CD14-positive monocyte (primary cell): ENCODE results near the gene POLR2J. TPM values are rescaled to one million over a fixed set of nuclear protein-coding genes. Genes with fewer than 3 reads are reported as not detected.

Experiments
- DNase-seq, 3 donors: peaks; one replicate each; pipeline ENCODE4 v3.0.0-alpha.2; 2011 to 2022
- H2AFZ ChIP-seq: 2 replicates; pipeline ENCODE4 v1.6.0; 2012; ENCODE audit warnings: mild to moderate bottlenecking, low read depth, low read length, inconsistent platforms; ENCODE audit not compliant: insufficient read depth, poor library complexity, severe bottlenecking
- H3K27ac ChIP-seq, 2 donors: 1 replicate in 1 of 2; 2 replicates in 1 of 2; pipeline ENCODE4 v1.5.1; 2012 to 2013; ENCODE audit warnings: low read length in 2 of 2, control low read depth in 1 of 2, inconsistent platforms in 1 of 2, low read depth in 1 of 2, mild to moderate bottlenecking in 1 of 2
- H3K27me3 ChIP-seq, 2 donors: one replicate each; pipeline versions ENCODE4 v1.6.0 to v1.6.1; 2011 to 2013; ENCODE audit warnings: low read length in 2 of 2; ENCODE audit not compliant: control insufficient read depth in 2 of 2, insufficient read depth in 2 of 2
- H3K36me3 ChIP-seq, 2 donors: replicated peaks in 1 of 2; 1 replicate in 1 of 2; 2 replicates in 1 of 2; pipeline versions ENCODE4 v1.5.1 to v1.6.1; 2012 to 2013; ENCODE audit warnings: low read length in 2 of 2, control low read depth in 1 of 2, inconsistent platforms in 1 of 2, mild to moderate bottlenecking in 1 of 2; ENCODE audit not compliant: insufficient read depth in 2 of 2, control insufficient read depth in 1 of 2
- H3K4me1 ChIP-seq, 2 donors: 1 replicate in 1 of 2; 2 replicates in 1 of 2; pipeline versions ENCODE4 v1.5.1 to v1.6.1; 2012 to 2013; ENCODE audit warnings: low read length in 2 of 2, control low read depth in 1 of 2, inconsistent platforms in 1 of 2, mild to moderate bottlenecking in 1 of 2, moderate library complexity in 1 of 2; ENCODE audit not compliant: insufficient read depth in 2 of 2, control insufficient read depth in 1 of 2
- H3K4me2 ChIP-seq: replicated peaks from 2 replicates; pipeline ENCODE3; 2012; ENCODE audit warnings: low read length, moderate library complexity, mild to moderate bottlenecking; ENCODE audit not compliant: poor library complexity, severe bottlenecking; ENCODE audit errors: extremely low read depth
- H3K4me3 ChIP-seq, 3 experiments: fragments of 200-600 bp in 1 of 3; sonication (generic) in 1 of 3; replicated peaks in 1 of 3; 1 replicate in 2 of 3; 2 replicates in 1 of 3; pipeline ENCODE4 v1.5.1; 2011 to 2013; ENCODE audit warnings: low read length in 3 of 3, mild to moderate bottlenecking in 3 of 3, control low read depth in 2 of 3, low read depth in 2 of 3, inconsistent platforms in 1 of 3, moderate library complexity in 1 of 3
- H3K79me2 ChIP-seq: 2 replicates; pipeline ENCODE4 v1.6.0; 2012; ENCODE audit warnings: mild to moderate bottlenecking, control low read depth, inconsistent platforms, low read length, moderate library complexity; ENCODE audit not compliant: insufficient read depth
- H3K9ac ChIP-seq: 2 replicates; pipeline ENCODE4 v1.6.0; 2017; ENCODE audit warnings: low read length, mild to moderate bottlenecking; ENCODE audit not compliant: insufficient read depth, poor library complexity, severe bottlenecking
- H3K9me3 ChIP-seq, 2 donors: replicated peaks in 1 of 2; 1 replicate in 1 of 2; 2 replicates in 1 of 2; pipeline versions ENCODE4 v1.5.1 to v1.6.1; 2012 to 2013; ENCODE audit warnings: low read length in 2 of 2, control low read depth in 1 of 2; ENCODE audit not compliant: control insufficient read depth in 1 of 2, insufficient read depth in 1 of 2
- H4K20me1 ChIP-seq: 2 replicates; pipeline ENCODE4 v1.6.0; 2012; ENCODE audit warnings: mild to moderate bottlenecking, low read length, control low read depth, moderate library complexity; ENCODE audit not compliant: insufficient read depth
- H3K27ac Mint-ChIP-seq, 7 donors: one replicate each; pipeline ENCODE4 v1.8.0; 2020; ENCODE audit warnings: mild to moderate bottlenecking in 7 of 7, mixed read lengths in 7 of 7, moderate library complexity in 6 of 7, inconsistent platforms in 2 of 7
- H3K27me3 Mint-ChIP-seq, 3 donors: one replicate each; pipeline ENCODE4 v1.8.0; 2021 to 2022; ENCODE audit warnings: low read depth in 3 of 3, mild to moderate bottlenecking in 3 of 3, mixed read lengths in 3 of 3, moderate library complexity in 3 of 3, inconsistent platforms in 1 of 3
- H3K36me3 Mint-ChIP-seq, 2 donors: one replicate each; pipeline ENCODE4 v1.8.0; 2020; ENCODE audit warnings: mixed read lengths in 2 of 2, inconsistent platforms in 1 of 2, mild to moderate bottlenecking in 1 of 2
- H3K4me1 Mint-ChIP-seq: one replicate; pipeline ENCODE4 v1.8.0; 2020; ENCODE audit warnings: mild to moderate bottlenecking, mixed read lengths
- H3K4me3 Mint-ChIP-seq, 2 donors: one replicate each; pipeline ENCODE4 v1.8.0; 2020; ENCODE audit warnings: mild to moderate bottlenecking in 2 of 2, mixed read lengths in 2 of 2, moderate library complexity in 1 of 2
- H3K9me3 Mint-ChIP-seq, 7 donors: one replicate each; pipeline ENCODE4 v1.8.0; 2020 to 2022; ENCODE audit warnings: mixed read lengths in 7 of 7, mild to moderate bottlenecking in 6 of 7, moderate library complexity in 6 of 7, inconsistent platforms in 2 of 7
- CTCF ChIP-seq: fragments of 200-600 bp; IDR thresholded peaks from one replicate; pipeline ENCODE4 v1.8.0; 2022; ENCODE audit warnings: antibody characterized with exemption, mild to moderate bottlenecking
- WGBS: methylation state at CpG from one replicate; pipeline ENCODE4 v1.1.5; 2013; ENCODE audit warnings: missing lambda C conversion rate; ENCODE audit not compliant: insufficient coverage; 5-methylcytosine and 5-hydroxymethylcytosine counted together
- intact Hi-C, 2 donors: fragments of 100-400 bp; cut with micrococcal nuclease; formaldehyde crosslinking; loops; one replicate each; pipeline versions ENCODE4 v1.15.0 to v1.15.1; 2023
- polyA plus RNA-seq, 3 donors: library from polyadenylated mRNA; depleted of rRNA in 1 of 3; unstranded in 2 of 3; stranded (reverse) in 1 of 3; fragments of 300-500 nt in 2 of 3; fragments of >200 nt in 1 of 3; fragmentation: Illumina TruSeq in 2 of 3; gene quantifications; 1 replicate in 2 of 3; 2 replicates in 1 of 3; pipeline ENCODE4 v1.2.3, GENCODE V29; 2012 to 2021

POLR2J gene
- polyA plus RNA-seq, 3 donors, result 65.7 to 104 (median 85.0) TPM

- H3K9ac ChIP-seq, result peak within 1 kb of the TSS; percentile 90
- peak within 1 kb of the TSS; percentile 19 to 87 for H3K27ac ChIP-seq
- peaks cover 26% of the 10 kb centered on the region for H3K4me1 Mint-ChIP-seq
- H3K9me3 ChIP-seq, result no peaks in the 10 kb centered on the region
- H3K4me1 ChIP-seq, result peaks cover 19 to 20% of the 10 kb centered on the region in 2 donors
- H3K27ac Mint-ChIP-seq, result peak within 1 kb of the TSS in 6 of 7 donors; percentile 72 to 92 (median 84)
- peak within 1 kb of the TSS; percentile 100 for H2AFZ ChIP-seq
- peaks cover 2 to 11% of the 10 kb centered on the region in 2 donors for H3K36me3 Mint-ChIP-seq
- H4K20me1 ChIP-seq, result no peaks in the 10 kb centered on the region
- H3K27me3 Mint-ChIP-seq, result peaks cover 0 to 2% (median 0%) of the 10 kb centered on the region in 3 donors
- under 1% methylated on average over 78 of the region's 81 CpGs for WGBS
- peak; percentile 45 for TF ChIP-seq CTCF
- no peaks in the 10 kb centered on the region for H3K27me3 ChIP-seq
- peaks cover 29% of the 10 kb centered on the region for H3K79me2 ChIP-seq
- peak within 1 kb of the TSS; percentile 91 for H3K4me2 ChIP-seq
- peak within 1 kb of the TSS; percentile 93 to 95 for H3K4me3 Mint-ChIP-seq
- peak; percentile 95 for DNase-seq
- no peaks in the 10 kb centered on the region for H3K36me3 ChIP-seq
- peak within 1 kb of the TSS; percentile 89 to 100 (median 99) for H3K4me3 ChIP-seq
- intact Hi-C loops, result loop anchor here in 1 of 2 donors (2.0 to 10.0 kb wide), 2 partner anchors 52 to 180 kb away; partner anchors contain the start of gene SH2B2
- no peaks in the 10 kb centered on the region for H3K9me3 Mint-ChIP-seq
Measured at GRCh38 chr7:102464577-102465280, 14.0 kb downstream of the POLR2J start, which contains the start of the genes ALKBH4 and LRWD1. Gene ALKBH4 (minus strand): TSS chr7:102464863. CDS start chr7:102464836, 27 bp downstream. Gene LRWD1 (plus strand): TSS chr7:102464984. CDS start chr7:102465081, 97 bp downstream.

GRCh38 chr7:102463841-102464576, 14.7 kb downstream of the POLR2J start:
- H3K9me3 Mint-ChIP-seq, result no peaks in the 10 kb centered on the region
- H3K4me3 Mint-ChIP-seq, result peak overlapping the region; percentile 93 to 95

More at GRCh38 chr7:102463841-102464576, 14.7 kb downstream of the POLR2J start:
- Mint-ChIP-seq H3K27ac (peak overlapping the region in 6 of 7 donors; percentile 72 to 92 (median 84)), H3K27me3 (peaks cover 0 to 2% (median 0%) of the 10 kb centered on the region in 3 donors), H3K36me3 (peaks cover 8 to 19% of the 10 kb centered on the region in 2 donors), H3K4me1 (peaks cover 26% of the 10 kb centered on the region)
- Histone ChIP-seq H3K27me3 (no peaks in the 10 kb centered on the region), H3K9me3 (no peaks in the 10 kb centered on the region), H3K4me1 (peaks cover 19 to 20% of the 10 kb centered on the region in 2 donors), H3K9ac (peak overlapping the region; percentile 90), H3K4me2 (peak overlapping the region; percentile 91), H3K27ac (peak overlapping the region in 1 of 2 donors; percentile 87), H2AFZ (peak overlapping the region; percentile 100), H3K4me3 (peak overlapping the region; percentile 89 to 100 (median 99)), H3K79me2 (peaks cover 29% of the 10 kb centered on the region), H4K20me1 (no peaks in the 10 kb centered on the region), H3K36me3 (peaks cover 7% of the 10 kb centered on the region in 2 donors)
- no peak for DNase-seq
- 16% methylated on average over 22 of the region's 24 CpGs for WGBS
- TF ChIP-seq CTCF, result no peak
- intact Hi-C loops, result loop anchor here in 1 of 2 donors (2.0 to 10.0 kb wide), 2 partner anchors 51 to 179 kb away; partner anchors contain the start of gene SH2B2
